Duodenal mucosa (tissue), 2 donors: Measurements from ENCODE around the gene TRIM39.

Experiments
- H3K27ac ChIP-seq: one replicate; pipeline ENCODE4 v1.7.0; 2013; ENCODE audit warnings: low read depth, low read length
- H3K27me3 ChIP-seq, 2 donors: one replicate each; pipeline ENCODE4 v1.7.0; 2013; ENCODE audit warnings: low read length in 2 of 2, control low read depth in 1 of 2; ENCODE audit not compliant: insufficient read depth in 2 of 2, control insufficient read depth in 1 of 2
- H3K36me3 ChIP-seq, 2 donors: one replicate each; pipeline ENCODE4 v1.7.0; 2013; ENCODE audit warnings: low read length in 2 of 2, control low read depth in 1 of 2; ENCODE audit not compliant: insufficient read depth in 2 of 2, control insufficient read depth in 1 of 2
- H3K4me1 ChIP-seq, 2 donors: one replicate each; pipeline ENCODE4 v1.7.0; 2013; ENCODE audit warnings: low read length in 2 of 2, control low read depth in 1 of 2; ENCODE audit not compliant: insufficient read depth in 2 of 2, control insufficient read depth in 1 of 2
- H3K4me3 ChIP-seq, 2 donors: one replicate each; pipeline ENCODE4 v1.7.0; 2013; ENCODE audit warnings: low read length in 2 of 2, low read depth in 1 of 2
- H3K9ac ChIP-seq, 2 donors: one replicate each; pipeline ENCODE4 v1.7.0; 2013; ENCODE audit warnings: low read length in 2 of 2, low read depth in 1 of 2
- H3K9me3 ChIP-seq, 2 donors: one replicate each; pipeline ENCODE4 v1.7.0; 2013; ENCODE audit warnings: low read length in 2 of 2, control low read depth in 1 of 2; ENCODE audit not compliant: control insufficient read depth in 1 of 2

TRIM39 gene

GRCh38 chr6:30312676-30313321 lies 13.9 kb upstream of the TRIM39 start:
- Histone ChIP-seq H3K9me3 (no peaks in the 10 kb centered on the region), H3K4me3 (no peak overlapping the region), H3K4me1 (peaks cover 2 to 3% of the 10 kb centered on the region in 2 donors), H3K27ac (no peak overlapping the region), H3K27me3 (no peaks in the 10 kb centered on the region), H3K36me3 (peaks cover 12 to 43% of the 10 kb centered on the region in 2 donors), H3K9ac (no peak overlapping the region)

- Histone ChIP-seq H3K9me3 (no peaks in the 10 kb centered on the region), H3K4me3 (no peak overlapping the region), H3K27me3 (no peaks in the 10 kb centered on the region), H3K9ac (no peak overlapping the region), H3K36me3 (peaks cover 15 to 36% of the 10 kb centered on the region in 2 donors), H3K27ac (no peak overlapping the region), H3K4me1 (peaks cover 2 to 3% of the 10 kb centered on the region in 2 donors)
Measured at GRCh38 chr6:30315156-30315555, 11.6 kb upstream of the TRIM39 start.

GRCh38 chr6:30317913-30318589 lies 8.7 kb upstream of the TRIM39 start:
- H3K27ac ChIP-seq: no peak overlapping the region
- peaks cover 5 to 6% of the 10 kb centered on the region in 2 donors for H3K4me1 ChIP-seq

GRCh38 chr6:30319146-30319835 lies 7.4 kb upstream of the TRIM39 start:
- Histone ChIP-seq H3K4me3 (no peak overlapping the region), H3K36me3 (peaks cover 3 to 13% of the 10 kb centered on the region in 2 donors), H3K27ac (no peak overlapping the region), H3K27me3 (no peaks in the 10 kb centered on the region), H3K9ac (no peak overlapping the region), H3K4me1 (peaks cover 5 to 9% of the 10 kb centered on the region in 2 donors), H3K9me3 (no peaks in the 10 kb centered on the region)

More at GRCh38 chr6:30317913-30318589, 8.7 kb upstream of the TRIM39 start:
- Histone ChIP-seq H3K4me3 (no peak overlapping the region), H3K9ac (no peak overlapping the region), H3K27me3 (no peaks in the 10 kb centered on the region), H3K36me3 (peaks cover 11 to 25% of the 10 kb centered on the region in 2 donors), H3K9me3 (no peaks in the 10 kb centered on the region)

GRCh38 chr6:30321692-30322388 lies 4.9 kb upstream of the TRIM39 start:
- no peak overlapping the region for H3K4me3 ChIP-seq
- peaks cover 18 to 20% of the 10 kb centered on the region in 2 donors for H3K4me1 ChIP-seq
- H3K27ac ChIP-seq: no peak overlapping the region

GRCh38 chr6:30322527-30323501 lies 3.9 kb upstream of the TRIM39 start:
- no peak overlapping the region for H3K9ac ChIP-seq
- no peak overlapping the region for H3K4me3 ChIP-seq
- peaks cover 0 to 3% of the 10 kb centered on the region in 2 donors for H3K36me3 ChIP-seq
- H3K27me3 ChIP-seq: no peaks in the 10 kb centered on the region
- no peak overlapping the region for H3K27ac ChIP-seq
- peaks cover 23 to 27% of the 10 kb centered on the region in 2 donors for H3K4me1 ChIP-seq
- no peaks in the 10 kb centered on the region for H3K9me3 ChIP-seq

More at GRCh38 chr6:30321692-30322388, 4.9 kb upstream of the TRIM39 start:
- peaks cover 0 to 3% of the 10 kb centered on the region in 2 donors for H3K36me3 ChIP-seq
- no peak overlapping the region for H3K9ac ChIP-seq
- no peaks in the 10 kb centered on the region for H3K27me3 ChIP-seq
- H3K9me3 ChIP-seq: no peaks in the 10 kb centered on the region

- H3K27me3 ChIP-seq: no peaks in the 10 kb centered on the region
- no peak overlapping the region for H3K9ac ChIP-seq
- H3K9me3 ChIP-seq: no peaks in the 10 kb centered on the region
- H3K36me3 ChIP-seq: peaks cover 0 to 2% of the 10 kb centered on the region in 2 donors
- H3K4me3 ChIP-seq: no peak overlapping the region
- peaks cover 23 to 27% of the 10 kb centered on the region in 2 donors for H3K4me1 ChIP-seq
- H3K27ac ChIP-seq: no peak overlapping the region
Measured at GRCh38 chr6:30323806-30324205, 2.9 kb upstream of the TRIM39 start.

GRCh38 chr6:30325150-30325872 lies 1.4 kb upstream of the TRIM39 start:
- H3K4me1 ChIP-seq: peaks cover 23 to 27% of the 10 kb centered on the region in 2 donors
- H3K27ac ChIP-seq: peak overlapping the region; percentile 97
- no peaks in the 10 kb centered on the region for H3K9me3 ChIP-seq
- H3K4me3 ChIP-seq: peak overlapping the region; percentile 80 to 91
- H3K27me3 ChIP-seq: no peaks in the 10 kb centered on the region
- H3K36me3 ChIP-seq: peaks cover 7 to 12% of the 10 kb centered on the region in 2 donors
- peak overlapping the region; percentile 59 to 80 for H3K9ac ChIP-seq
